ENCODE results near the gene FBXO33.

Gene FBXO33, protein sequence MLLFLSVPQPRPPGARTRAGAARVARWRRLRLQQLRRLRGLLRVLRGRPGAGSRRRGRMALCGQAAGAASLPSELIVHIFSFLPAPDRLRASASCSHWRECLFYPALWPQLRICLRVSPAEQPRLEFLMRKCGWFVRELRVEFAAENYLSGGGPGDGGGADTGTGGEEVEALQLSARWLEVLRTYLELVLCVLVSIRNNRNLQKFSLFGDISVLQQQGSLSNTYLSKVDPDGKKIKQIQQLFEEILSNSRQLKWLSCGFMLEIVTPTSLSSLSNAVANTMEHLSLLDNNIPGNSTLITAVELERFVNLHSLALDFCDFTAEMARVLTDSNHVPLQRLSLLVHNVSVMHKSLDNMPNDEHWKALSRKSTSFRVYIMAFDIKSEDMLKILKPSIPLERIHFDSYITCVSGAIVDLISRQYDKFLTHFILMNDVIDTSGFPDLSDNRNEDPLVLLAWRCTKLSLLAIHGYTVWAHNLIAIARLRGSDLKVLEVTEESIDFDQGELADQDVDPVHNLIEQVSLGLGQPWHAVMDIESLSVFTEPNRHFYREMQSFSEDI
- 60.0 to 224 (median 88.0) reads per million in 4 donors for total RNA-seq

GRCh38 chr14:39432179-39432618 is at the start of gene FBXO33:
Gene FBXO33, minus strand, starts transcription at chr14:39432433. Its CDS starts 271 bp downstream, at chr14:39432162.
- DNase-seq: peak; percentile 92 to 98 (median 94)

DNA sequence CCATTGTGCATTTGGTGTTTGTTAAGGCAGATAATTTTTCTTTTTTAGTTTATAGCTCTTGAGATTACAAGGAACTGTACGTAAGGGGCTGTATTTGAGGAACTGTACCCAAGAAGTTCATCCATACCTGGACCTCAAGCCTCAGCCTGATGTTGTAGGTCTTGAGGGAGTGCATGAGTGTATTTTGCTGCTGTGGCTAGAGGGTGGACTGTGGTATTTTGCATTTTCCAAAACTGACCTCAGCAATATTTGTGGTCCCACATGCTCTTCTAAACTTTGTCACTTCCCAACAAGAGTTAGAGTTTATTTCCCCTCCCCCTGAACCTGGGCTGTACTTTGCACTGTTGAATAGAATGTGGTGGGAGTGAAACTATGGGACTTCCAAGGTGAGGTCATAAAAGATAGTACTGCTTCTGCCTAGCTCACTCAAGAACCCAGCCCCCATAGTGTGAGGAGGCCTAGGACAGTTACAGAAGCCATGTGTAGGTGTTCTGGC is 42.2 kb upstream of the FBXO33 start:
- DNase-seq: no peak

GRCh38 chr14:39472078-39472477 is 39.8 kb upstream of the FBXO33 start:
- DNase-seq: no peak

DNA sequence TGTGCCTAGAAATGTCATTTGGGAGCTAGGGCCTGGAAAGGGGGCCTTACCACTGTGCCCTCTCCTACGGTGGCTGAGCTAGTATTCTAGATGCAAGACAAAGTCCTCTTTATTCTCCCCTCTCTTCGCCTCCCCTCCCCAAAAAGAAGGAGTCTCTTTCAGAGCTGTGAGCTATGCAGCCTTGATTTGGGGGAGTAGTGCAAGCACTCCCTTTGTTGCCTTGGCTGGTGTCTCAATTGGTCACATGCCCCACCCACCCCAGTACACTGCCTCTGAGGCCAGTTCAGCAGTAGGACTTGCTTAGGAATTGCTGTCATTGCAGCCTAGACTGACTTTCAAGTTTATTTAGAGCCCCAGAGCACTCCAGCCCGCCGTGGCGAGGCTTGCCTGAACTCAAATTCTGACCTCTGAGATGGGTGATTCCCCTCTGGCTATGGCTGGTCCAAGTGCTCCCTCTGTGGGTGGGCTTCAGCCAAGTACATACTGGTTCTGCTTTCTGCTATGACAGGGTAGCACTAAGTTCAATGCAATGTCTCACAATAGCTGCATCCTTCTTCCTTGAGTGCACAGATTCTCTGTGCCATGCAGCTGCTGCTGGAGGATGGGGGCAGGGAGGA is 37.0 kb upstream of the FBXO33 start:
- DNase-seq: peak in 1 of 5 donors; percentile 38

- DNase-seq: peak in 1 of 5 donors; percentile 36
Observed at GRCh38 chr14:39467889-39468524, 35.8 kb upstream of the FBXO33 start.

DNA sequence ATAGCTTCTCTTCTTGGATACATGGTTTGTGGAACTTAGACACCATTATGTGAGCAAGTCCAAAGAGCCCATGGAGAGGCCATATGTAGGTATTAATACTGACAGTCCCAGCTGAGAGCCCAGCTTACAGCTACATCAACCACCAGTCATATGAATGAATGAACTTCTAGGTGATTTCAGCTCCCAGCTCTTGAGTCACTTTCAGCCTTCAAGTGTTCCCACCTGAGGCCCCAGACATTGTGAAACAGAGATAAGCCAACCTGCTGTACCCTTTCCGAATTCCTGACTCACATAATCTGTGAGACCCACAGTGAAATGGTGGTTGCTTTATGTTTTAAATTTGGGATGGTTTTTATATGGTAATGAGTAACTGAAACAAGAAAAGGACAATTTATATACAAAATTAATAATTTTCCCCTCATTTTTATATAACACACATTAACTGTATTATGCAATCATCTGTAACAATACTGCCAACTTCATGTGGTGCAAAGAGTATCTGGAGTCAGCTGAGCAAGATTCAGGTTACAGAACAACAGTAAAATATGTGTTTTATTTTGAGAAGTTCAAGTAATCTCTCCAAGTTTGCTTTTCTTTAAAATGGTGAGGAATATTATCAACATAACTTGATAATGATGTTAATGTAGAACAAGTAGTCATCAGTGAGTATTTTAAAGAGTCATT is 27.7 kb upstream of the FBXO33 start:
- DNase-seq: no peak

- no peak for DNase-seq
Observed at GRCh38 chr14:39456702-39457250, 24.5 kb upstream of the FBXO33 start.

- DNase-seq: no peak
Observed at GRCh38 chr14:39454906-39455539, 22.8 kb upstream of the FBXO33 start.

- no peak for DNase-seq
Observed at GRCh38 chr14:39452680-39453079, 20.4 kb upstream of the FBXO33 start.

DNA sequence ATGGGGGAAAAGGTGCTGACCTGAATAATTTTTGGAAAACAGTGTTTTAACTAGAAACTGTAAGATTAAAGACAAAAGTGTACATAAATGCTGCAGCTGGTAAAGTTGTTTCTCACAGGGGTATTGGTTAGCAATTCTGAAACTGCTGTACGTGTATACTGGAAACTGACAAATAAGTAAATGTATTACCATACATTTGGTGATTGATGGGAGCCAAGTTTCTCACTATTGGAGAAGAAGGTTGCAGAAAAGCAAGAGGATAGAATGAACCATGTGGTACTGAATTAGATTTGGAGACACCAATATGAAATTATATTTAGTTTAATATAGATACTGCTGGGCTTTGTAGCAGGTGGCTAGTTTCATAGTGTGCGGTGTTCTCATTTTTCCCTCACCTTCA is 19.6 kb upstream of the FBXO33 start:
- DNase-seq: peak in 1 of 5 donors; percentile 57

DNA sequence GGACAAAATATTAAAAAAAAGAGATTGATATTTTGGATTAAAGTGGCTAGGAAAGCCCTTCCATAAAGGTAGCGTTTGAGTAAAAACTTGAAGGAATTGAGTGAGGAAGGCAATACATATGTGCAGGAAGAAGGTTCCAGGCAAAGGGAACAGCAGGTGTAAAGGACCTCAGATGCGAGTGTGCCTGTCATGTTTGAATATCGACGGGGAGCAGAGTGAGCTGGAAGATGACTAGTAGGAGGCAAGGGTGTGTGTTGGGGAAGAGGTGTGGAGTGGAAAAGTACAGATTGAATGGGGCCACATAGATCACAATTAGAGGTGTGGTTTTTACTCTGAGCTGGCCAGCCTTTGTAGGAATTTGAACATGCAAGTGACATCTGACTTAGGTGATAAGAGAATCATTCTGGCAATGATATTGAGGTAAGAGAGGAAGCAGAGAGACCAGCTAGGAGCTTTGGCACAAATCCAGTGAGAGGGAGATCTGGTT is 15.0 kb upstream of the FBXO33 start:
- no peak for DNase-seq

- DNase-seq: no peak
Observed at GRCh38 chr14:39446131-39446744, 14.0 kb upstream of the FBXO33 start.

DNA sequence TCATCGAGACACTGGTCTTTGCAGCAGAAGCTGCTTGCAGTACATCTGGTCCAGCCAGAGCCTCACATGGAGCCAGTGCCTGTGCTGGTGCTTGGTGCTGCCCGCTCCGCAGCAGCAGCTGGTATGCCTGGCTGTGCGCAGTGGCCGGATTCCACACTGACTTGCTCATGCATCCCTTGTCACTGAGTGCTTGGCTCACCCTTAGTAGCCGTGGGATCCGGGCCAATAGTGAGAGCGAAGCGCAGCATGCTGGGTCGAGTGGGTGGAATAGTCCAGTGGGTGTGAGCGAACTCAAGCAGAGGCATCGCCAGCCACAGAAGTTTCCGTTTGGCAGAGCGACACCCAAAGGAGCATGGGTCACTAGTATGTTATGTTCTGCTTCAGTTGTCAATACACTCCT is 10.1 kb upstream of the FBXO33 start:
- DNase-seq: no peak

GRCh38 chr14:39441805-39442204 is 9.6 kb upstream of the FBXO33 start:
- no peak for DNase-seq

DNA sequence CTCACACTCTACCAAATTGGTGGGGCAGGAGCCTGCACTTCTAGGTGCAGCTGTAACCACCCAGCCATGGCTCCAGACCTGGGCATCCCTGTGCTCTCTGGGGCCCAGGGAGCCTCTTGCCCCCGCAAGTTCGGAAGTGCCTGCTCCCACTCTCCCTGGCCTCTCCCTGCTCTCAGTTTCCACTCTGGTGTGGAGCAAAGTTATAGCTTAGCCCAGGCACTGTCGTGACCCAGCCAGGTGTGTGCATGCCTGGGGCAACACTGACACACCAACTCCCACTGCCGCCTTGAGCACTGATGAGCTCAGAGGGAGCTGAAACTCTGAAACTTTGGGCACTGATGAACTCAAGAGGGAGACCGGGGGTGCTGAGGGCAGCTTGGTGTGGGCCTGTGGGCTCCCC is 8.7 kb upstream of the FBXO33 start:
- no peak for DNase-seq

DNA sequence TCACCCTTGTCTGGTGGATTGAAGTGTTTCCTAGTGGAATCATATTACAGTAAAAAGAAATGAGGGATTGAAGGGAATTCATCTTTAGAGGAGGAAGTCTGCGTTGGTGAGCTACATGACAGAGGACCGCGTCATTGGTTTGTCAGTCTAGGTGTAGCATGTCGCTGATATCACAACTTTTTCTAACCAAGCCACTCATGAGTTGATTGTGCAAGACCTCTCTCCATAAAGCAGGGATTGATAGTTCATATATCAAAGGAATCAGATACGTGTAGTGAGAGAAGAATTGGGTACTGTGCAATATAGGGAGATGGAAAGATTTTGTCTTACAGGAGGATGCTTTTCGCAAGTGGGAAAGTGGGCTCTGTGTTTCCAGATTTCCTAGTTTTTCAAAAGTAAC is 3.0 kb upstream of the FBXO33 start:
- DNase-seq: no peak

DNA sequence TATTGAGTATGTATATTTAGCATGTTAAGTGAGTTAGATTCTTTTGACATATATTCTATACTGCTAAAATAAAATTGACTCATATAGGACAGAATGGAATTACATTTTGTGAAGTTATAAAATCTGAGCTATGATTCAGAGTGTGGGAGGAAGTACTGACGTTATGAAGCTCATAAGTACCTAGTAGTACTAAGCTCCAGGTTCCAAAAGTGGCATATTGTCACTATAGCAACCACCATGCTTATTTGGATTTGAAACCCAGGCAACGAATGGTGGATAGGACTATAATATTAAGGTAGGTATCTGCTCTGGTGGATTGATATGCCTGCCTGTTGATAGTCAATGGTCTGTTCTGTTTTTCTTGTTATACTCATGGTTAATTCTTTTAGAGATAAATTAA is 2.2 kb upstream of the FBXO33 start:
- no peak for DNase-seq

DNA sequence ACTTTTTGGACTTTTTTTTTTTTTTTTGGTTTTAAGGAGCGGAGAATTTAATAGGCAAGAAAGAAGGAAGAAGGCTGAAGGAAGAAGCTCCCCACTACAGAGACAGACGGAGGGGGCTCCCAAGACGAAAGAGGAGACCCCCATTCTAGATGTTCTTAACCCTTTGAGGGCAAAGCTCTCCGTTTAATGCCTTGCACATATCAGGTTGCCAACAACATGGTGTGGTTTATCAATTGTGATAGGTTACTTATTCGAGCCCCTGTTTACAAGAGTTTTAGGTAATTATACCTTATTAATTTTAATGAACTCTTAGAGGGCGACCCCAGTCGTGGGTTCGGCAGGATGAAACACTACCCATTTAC is 1.2 kb upstream of the FBXO33 start:
- DNase-seq: no peak

DNA sequence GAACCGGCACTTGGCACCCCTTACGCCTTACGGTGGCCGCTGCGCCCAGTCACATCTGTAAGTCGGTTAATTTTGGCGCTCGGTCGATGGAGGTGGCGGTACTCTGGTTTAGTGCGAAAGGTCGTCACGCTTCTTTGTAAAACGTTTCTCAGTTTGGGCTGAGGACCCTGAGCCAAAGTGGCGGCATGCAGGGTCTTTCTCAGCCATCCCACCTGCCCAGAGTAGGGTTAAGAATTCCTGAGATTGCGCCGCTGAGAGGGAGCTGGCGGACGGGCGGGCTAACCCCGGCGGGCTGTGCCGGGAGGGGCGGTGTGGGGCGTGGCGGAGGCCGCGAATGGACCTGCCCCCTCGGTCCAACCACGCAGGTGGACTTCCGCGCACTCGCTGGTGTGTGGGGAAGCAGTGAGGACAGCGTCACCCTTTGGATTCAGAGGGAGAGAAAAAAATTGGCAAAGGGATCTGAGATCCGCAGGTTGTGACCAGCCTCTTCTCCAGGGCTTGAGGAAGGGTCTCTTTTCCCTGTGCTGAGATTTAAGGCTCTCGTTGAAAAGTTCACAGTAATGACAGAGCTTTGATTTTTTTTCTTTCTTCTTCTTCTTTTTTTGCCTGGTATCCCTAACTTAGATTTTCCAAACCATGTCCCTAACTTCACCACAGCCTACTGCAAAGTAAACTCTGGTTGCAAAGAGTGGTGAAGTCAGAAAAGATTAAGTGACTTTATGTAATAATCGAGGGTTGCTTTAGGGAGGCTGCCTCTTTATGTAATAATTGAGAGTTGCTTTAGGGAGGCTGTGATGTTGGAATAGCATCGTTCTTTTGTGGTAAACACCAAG is 602 bp upstream of the FBXO33 start:
- peak; percentile 63 to 87 (median 70) for DNase-seq

Data from T-helper 1 cell (primary cell).